ENCODE results near the gene MSRB3.

DNA sequence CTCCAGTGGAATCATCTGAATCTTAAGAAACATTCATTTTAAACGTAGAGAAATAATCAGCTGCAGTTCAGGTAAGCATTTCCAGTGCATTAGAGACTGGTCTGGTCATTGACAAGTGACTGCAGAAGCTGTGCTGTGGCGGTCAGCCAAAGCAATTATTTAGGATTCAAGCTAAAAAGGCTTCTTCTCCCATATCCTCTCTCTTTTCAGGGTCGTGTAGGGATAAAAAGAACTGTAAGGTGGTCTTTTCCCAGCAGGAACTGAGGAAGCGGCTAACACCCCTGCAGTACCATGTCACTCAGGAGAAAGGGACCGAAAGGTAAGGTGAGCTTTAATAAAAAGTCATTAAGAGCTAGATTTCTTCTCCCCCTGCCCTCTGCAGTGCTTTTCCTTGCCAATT lies 48.1 kb downstream of the MSRB3 start:
- TF ChIP-seq, protein P1, sequence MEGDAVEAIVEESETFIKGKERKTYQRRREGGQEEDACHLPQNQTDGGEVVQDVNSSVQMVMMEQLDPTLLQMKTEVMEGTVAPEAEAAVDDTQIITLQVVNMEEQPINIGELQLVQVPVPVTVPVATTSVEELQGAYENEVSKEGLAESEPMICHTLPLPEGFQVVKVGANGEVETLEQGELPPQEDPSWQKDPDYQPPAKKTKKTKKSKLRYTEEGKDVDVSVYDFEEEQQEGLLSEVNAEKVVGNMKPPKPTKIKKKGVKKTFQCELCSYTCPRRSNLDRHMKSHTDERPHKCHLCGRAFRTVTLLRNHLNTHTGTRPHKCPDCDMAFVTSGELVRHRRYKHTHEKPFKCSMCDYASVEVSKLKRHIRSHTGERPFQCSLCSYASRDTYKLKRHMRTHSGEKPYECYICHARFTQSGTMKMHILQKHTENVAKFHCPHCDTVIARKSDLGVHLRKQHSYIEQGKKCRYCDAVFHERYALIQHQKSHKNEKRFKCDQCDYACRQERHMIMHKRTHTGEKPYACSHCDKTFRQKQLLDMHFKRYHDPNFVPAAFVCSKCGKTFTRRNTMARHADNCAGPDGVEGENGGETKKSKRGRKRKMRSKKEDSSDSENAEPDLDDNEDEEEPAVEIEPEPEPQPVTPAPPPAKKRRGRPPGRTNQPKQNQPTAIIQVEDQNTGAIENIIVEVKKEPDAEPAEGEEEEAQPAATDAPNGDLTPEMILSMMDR (IDR thresholded peaks at IDR 0.05) = no peak
- TF ChIP-seq POLR2A (IDR thresholded peaks at IDR 0.05) (no peak), EP300 (IDR thresholded peaks at IDR 0.05) (no peak), POLR2AphosphoS5 (IDR thresholded peaks at IDR 0.05) (no peak)
